D721Med (cell line): ENCODE measurements around the gene ATE1.

Source experiments
- DNase-seq: peaks from one replicate; pipeline ENCODE4 v3.0.0; 2011; ENCODE audit warnings: low spot score; ENCODE audit not compliant: insufficient read length
- FAIRE-seq: peaks from 2 replicates; lab custom pipeline; 2011; peaks lifted over from hg19 to GRCh38; lab: Jason Lieb, UNC
- CTCF ChIP-seq: IDR thresholded peaks from 2 replicates; pipeline ENCODE4 v1.5.1; 2012; ENCODE audit warnings: mild to moderate bottlenecking, control low read depth; ENCODE audit not compliant: insufficient read depth; ENCODE audit errors: missing control alignments

Gene ATE1

GRCh38 chr10:121961456-121961855 lies 33.6 kb upstream of the ATE1 start:
- DNase-seq (no peak), FAIRE-seq (no peak)
- TF ChIP-seq CTCF: no peak

GRCh38 chr10:121959671-121960070 lies 31.8 kb upstream of the ATE1 start:
- FAIRE-seq (no peak), DNase-seq (no peak)
- TF ChIP-seq CTCF: no peak

- FAIRE-seq (no peak), DNase-seq (no peak)
- no peak for TF ChIP-seq CTCF
These were observed 28.6 kb upstream of the ATE1 start for GRCh38 chr10:121956111-121957061.

- DNase-seq: no peak
- TF ChIP-seq CTCF: no peak
- FAIRE-seq: no peak
These were observed 24.4 kb upstream of the ATE1 start for GRCh38 chr10:121952226-121952625.

GRCh38 chr10:121949451-121949850 lies 21.6 kb upstream of the ATE1 start:
- FAIRE-seq (no peak), DNase-seq (no peak)
- no peak for TF ChIP-seq CTCF

GRCh38 chr10:121949049-121949448 lies 21.2 kb upstream of the ATE1 start:
- TF ChIP-seq CTCF: no peak
- no peak for FAIRE-seq
- DNase-seq: no peak
